Right atrium auricular region (tissue), 2 donors: ENCODE results near the gene LENG9. TPM values are rescaled to one million over a fixed set of nuclear protein-coding genes. Genes with fewer than 3 reads are reported as not detected.

ENCODE experiments used
- DNase-seq: peaks from one replicate; pipeline ENCODE4 v3.0.0-alpha.2; 2019; ENCODE audit warnings: low spot score
- H3K27ac ChIP-seq, 2 donors: fragments of 200-600 bp; sonication (generic); 1 replicate in 1 of 2; 2 replicates in 1 of 2; pipeline ENCODE4 v1.5.1; 2016 to 2019
- H3K27me3 ChIP-seq, 2 donors: fragments of 200-600 bp; sonication (generic); one replicate each; pipeline versions ENCODE4 v1.5.1 to v1.6.0; 2017 to 2019
- H3K36me3 ChIP-seq: fragments of 200-600 bp; sonication (generic); one replicate; pipeline ENCODE4 v1.5.1; 2016
- H3K4me1 ChIP-seq, 2 donors: fragments of 200-600 bp; sonication (generic); one replicate each; pipeline versions ENCODE4 v1.5.1 to v1.6.0; 2017 to 2019
- H3K4me3 ChIP-seq, 2 donors: fragments of 200-600 bp; sonication (generic); 1 replicate in 1 of 2; 2 replicates in 1 of 2; pipeline ENCODE4 v1.5.1; 2017 to 2019; ENCODE audit warnings: mild to moderate bottlenecking in 1 of 2, moderate library complexity in 1 of 2
- H3K9me3 ChIP-seq, 2 donors: fragments of 200-600 bp; sonication (generic); one replicate each; pipeline ENCODE4 v1.5.1; 2019
- CTCF ChIP-seq, 2 donors: fragments of 200-600 bp; sonication (generic); IDR thresholded peaks; one replicate each; pipeline ENCODE4 v1.5.1; 2019; ENCODE audit warnings: antibody characterized with exemption in 2 of 2
- total RNA-seq, 2 donors: library from RNA; depleted of rRNA; stranded (reverse); fragments of >200 nt; gene quantifications; one replicate each; pipeline ENCODE4 v1.1.0, GENCODE V29; 2016

Gene LENG9
- total RNA-seq, 2 donors from 2014 or later = 2.1 to 4.9 TPM

GRCh38 chr19:54427586-54427985, 36.0 kb downstream of the LENG9 start:
- H3K4me1 ChIP-seq = peaks cover 0 to 24% of the 10 kb centered on the region in 2 donors
- TF ChIP-seq CTCF (IDR thresholded peaks at IDR 0.05) = no peak
- H3K27me3 ChIP-seq = no peaks in the 10 kb centered on the region
- no peaks in the 10 kb centered on the region for H3K9me3 ChIP-seq
- H3K4me3 ChIP-seq = no peak overlapping the region
- H3K27ac ChIP-seq = no peak overlapping the region
- no peak for DNase-seq
- no peaks in the 10 kb centered on the region for H3K36me3 ChIP-seq

- no peaks in the 10 kb centered on the region for H3K27me3 ChIP-seq
- DNase-seq = no peak
- no peak overlapping the region for H3K4me3 ChIP-seq
- no peak for TF ChIP-seq CTCF (IDR thresholded peaks at IDR 0.05)
- no peaks in the 10 kb centered on the region for H3K9me3 ChIP-seq
- H3K36me3 ChIP-seq = no peaks in the 10 kb centered on the region
- peaks cover 0 to 16% of the 10 kb centered on the region in 2 donors for H3K4me1 ChIP-seq
- no peak overlapping the region for H3K27ac ChIP-seq
Measured at GRCh38 chr19:54426291-54426931, 37.2 kb downstream of the LENG9 start.

GRCh38 chr19:54425382-54425723, 38.2 kb downstream of the LENG9 start:
- peaks cover 0 to 3% of the 10 kb centered on the region in 2 donors for H3K27me3 ChIP-seq
- H3K36me3 ChIP-seq = no peaks in the 10 kb centered on the region
- H3K9me3 ChIP-seq = no peaks in the 10 kb centered on the region
- TF ChIP-seq CTCF (IDR thresholded peaks at IDR 0.05) = no peak
- no peak overlapping the region for H3K27ac ChIP-seq
- H3K4me1 ChIP-seq = peaks cover 0 to 14% of the 10 kb centered on the region in 2 donors
- no peak for DNase-seq
- no peak overlapping the region for H3K4me3 ChIP-seq

- Histone ChIP-seq H3K27ac (no peak overlapping the region), H3K9me3 (no peaks in the 10 kb centered on the region), H3K4me1 (peaks cover 0 to 14% of the 10 kb centered on the region in 2 donors), H3K27me3 (peaks cover 0 to 7% of the 10 kb centered on the region in 2 donors), H3K36me3 (no peaks in the 10 kb centered on the region), H3K4me3 (no peak overlapping the region)
- DNase-seq = no peak
- no peak for TF ChIP-seq CTCF (IDR thresholded peaks at IDR 0.05)
Measured at GRCh38 chr19:54424660-54425381, 38.8 kb downstream of the LENG9 start.

DNA sequence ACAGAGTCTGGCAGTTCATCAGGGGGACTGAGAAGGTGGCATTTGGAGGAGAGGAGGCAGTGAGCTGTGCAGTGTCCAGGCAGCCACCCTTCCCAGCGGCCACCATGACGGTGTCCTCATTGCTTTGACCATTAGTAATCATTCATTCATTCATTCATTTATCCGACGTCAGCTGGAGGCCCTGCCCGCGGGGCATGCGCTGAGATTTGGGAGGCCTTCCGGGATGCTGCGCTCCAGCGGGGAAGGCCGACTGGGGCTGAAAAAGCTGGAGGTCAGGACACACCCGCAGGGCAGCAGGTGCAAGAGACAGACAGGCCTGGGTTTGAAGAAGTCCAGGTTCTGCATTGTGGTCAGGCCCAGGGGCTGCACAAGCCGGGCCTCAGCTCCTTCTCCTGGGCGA, 39.4 kb downstream of the LENG9 start:
- no peak for DNase-seq
- Histone ChIP-seq H3K36me3 (no peaks in the 10 kb centered on the region), H3K9me3 (no peaks in the 10 kb centered on the region), H3K4me3 (no peak overlapping the region), H3K27ac (no peak overlapping the region), H3K27me3 (peaks cover 0 to 7% of the 10 kb centered on the region in 2 donors), H3K4me1 (peaks cover 0 to 14% of the 10 kb centered on the region in 2 donors)
- TF ChIP-seq CTCF (IDR thresholded peaks at IDR 0.05) = no peak
